Measurements from ENCODE around the gene FBXW7. TPM values are rescaled to one million over a fixed set of nuclear protein-coding genes. Genes with fewer than 3 reads are reported as not detected.

FBXW7 gene
- total RNA-seq, 4 donors from 2014 or later, result 72.2 to 105 (median 87.1) TPM

DNA sequence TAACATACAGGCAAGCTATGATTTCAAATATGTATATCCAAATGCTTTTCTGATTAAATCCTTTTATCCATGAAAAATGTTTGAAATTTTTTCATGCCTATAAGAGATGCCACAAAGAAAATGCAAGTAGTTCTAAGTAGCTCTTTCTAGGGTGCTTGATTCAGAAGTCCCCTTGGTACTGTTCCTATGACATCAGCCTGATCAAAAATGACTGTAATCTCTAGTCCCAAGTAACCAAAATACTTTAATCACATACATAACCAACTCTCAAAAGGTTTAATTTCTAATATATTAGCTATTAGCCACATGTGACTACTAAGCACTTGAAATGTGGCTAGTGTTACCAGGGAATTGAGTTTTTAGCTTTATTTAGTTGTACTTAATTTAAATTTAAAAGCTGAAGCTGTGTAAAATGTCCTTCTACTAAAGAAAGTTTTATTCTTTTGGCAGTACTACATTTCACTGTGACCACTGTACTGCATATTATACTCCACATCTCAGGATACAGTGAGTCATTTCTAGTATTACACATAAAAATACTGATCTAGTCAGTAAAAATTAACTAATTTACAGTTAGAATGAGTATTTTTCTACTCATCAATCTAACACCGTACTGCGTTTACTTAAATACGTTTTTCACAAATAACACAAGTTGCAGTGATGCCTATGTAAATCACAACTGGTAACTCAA is 33.9 kb downstream of the FBXW7 start:
- Histone ChIP-seq H3K9me3 (no peaks in the 10 kb centered on the region), H3K4me1 (no peaks in the 10 kb centered on the region), H3K27me3 (no peaks in the 10 kb centered on the region), H3K27ac (no peak overlapping the region), H3K4me3 (replicated peaks in 1 of 3) (no peak overlapping the region), H3K36me3 (no peaks in the 10 kb centered on the region)
- no peak for DNase-seq
- WGBS, 2 donors, result 96% methylated on average over 3 of the region's 3 CpGs
- intact Hi-C loops (cut with DNase I), result loop anchor here (5.0 kb wide), 1 partner anchor 135 kb away; no protein-coding TSS in a partner anchor
- TF ChIP-seq, protein P1, sequence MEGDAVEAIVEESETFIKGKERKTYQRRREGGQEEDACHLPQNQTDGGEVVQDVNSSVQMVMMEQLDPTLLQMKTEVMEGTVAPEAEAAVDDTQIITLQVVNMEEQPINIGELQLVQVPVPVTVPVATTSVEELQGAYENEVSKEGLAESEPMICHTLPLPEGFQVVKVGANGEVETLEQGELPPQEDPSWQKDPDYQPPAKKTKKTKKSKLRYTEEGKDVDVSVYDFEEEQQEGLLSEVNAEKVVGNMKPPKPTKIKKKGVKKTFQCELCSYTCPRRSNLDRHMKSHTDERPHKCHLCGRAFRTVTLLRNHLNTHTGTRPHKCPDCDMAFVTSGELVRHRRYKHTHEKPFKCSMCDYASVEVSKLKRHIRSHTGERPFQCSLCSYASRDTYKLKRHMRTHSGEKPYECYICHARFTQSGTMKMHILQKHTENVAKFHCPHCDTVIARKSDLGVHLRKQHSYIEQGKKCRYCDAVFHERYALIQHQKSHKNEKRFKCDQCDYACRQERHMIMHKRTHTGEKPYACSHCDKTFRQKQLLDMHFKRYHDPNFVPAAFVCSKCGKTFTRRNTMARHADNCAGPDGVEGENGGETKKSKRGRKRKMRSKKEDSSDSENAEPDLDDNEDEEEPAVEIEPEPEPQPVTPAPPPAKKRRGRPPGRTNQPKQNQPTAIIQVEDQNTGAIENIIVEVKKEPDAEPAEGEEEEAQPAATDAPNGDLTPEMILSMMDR (IDR thresholded peaks at IDR 0.05), result no peak
- no peak for TF ChIP-seq POLR2A (IDR thresholded peaks at IDR 0.05)

DNA sequence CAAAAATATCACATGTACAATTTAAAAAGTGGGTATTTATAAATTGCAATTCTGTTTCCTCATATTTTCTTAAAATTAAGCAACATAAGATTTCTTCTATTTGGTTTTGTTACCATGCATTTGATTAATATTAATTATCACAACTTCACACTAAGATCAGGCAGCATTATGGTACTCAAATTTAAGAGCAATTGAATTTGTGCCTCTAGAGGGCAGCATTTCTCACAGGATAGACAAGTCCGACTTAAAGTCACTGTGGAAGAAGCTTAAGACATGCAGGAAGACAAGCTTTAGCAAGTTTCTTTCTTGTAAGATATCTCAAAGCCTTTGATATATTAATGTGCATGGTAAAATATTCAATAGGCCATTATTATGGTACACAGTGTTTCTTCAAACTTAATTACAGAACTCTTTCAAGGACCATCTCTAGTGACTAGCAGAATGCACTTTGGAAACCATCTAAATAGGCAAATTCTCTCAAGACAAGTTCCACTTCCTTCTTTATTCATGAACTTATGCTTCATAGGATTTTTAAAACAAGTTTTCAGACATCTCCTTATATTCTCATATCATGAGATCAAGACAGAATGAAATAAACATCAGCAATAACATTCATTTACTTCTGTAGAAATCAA is 35.0 kb downstream of the FBXW7 start:
- TF ChIP-seq, protein P1 (IDR thresholded peaks at IDR 0.05), result peak; percentile 54 to 80 (median 67)
- no peak for TF ChIP-seq POLR2A (IDR thresholded peaks at IDR 0.05)
- H3K4me1 ChIP-seq, result no peaks in the 10 kb centered on the region
- H3K36me3 ChIP-seq, result no peaks in the 10 kb centered on the region
- DNase-seq, result peak; percentile 20 to 33
- intact Hi-C loops (cut with DNase I), result loop anchor here (5.0 kb wide), 1 partner anchor 136 kb away; no protein-coding TSS in a partner anchor
- H3K4me3 ChIP-seq (replicated peaks in 1 of 3), result no peak overlapping the region
- H3K27ac ChIP-seq, result no peak overlapping the region
- no peaks in the 10 kb centered on the region for H3K9me3 ChIP-seq
- WGBS, 2 donors, result 0 to 3% methylated on average over 1 of the region's 1 CpG
- H3K27me3 ChIP-seq, result no peaks in the 10 kb centered on the region

DNA sequence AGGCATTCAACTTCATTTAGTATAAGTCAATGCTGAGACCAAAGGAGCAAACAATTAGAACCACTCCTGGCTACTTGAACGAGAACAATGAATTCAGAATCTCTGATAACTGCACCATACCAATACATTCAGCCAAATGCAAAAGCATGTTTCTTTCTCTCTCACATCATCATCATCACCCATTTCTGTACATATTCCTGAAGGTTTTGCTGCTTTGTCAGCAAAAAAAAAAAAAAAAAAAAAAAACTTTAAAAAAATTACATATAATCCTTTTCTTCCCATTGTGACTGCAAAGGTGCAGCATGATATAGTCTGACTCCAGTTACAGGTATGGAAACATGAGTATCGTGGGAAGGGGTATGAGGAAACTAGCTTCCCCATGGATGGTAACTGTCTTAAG is 35.6 kb downstream of the FBXW7 start:
- Histone ChIP-seq H3K4me1 (no peaks in the 10 kb centered on the region), H3K36me3 (no peaks in the 10 kb centered on the region), H3K9me3 (no peaks in the 10 kb centered on the region), H3K27ac (no peak overlapping the region), H3K4me3 (replicated peaks in 1 of 3) (no peak overlapping the region), H3K27me3 (no peaks in the 10 kb centered on the region)
- TF ChIP-seq, protein P1 (IDR thresholded peaks at IDR 0.05), result no peak
- no peak for TF ChIP-seq POLR2A (IDR thresholded peaks at IDR 0.05)
- DNase-seq, result no peak
- intact Hi-C loops (cut with DNase I), result loop anchor here (5.0 kb wide), 1 partner anchor 137 kb away; no protein-coding TSS in a partner anchor
- WGBS, 2 donors, result 84 to 85% methylated on average over 2 of the region's 2 CpGs

DNA sequence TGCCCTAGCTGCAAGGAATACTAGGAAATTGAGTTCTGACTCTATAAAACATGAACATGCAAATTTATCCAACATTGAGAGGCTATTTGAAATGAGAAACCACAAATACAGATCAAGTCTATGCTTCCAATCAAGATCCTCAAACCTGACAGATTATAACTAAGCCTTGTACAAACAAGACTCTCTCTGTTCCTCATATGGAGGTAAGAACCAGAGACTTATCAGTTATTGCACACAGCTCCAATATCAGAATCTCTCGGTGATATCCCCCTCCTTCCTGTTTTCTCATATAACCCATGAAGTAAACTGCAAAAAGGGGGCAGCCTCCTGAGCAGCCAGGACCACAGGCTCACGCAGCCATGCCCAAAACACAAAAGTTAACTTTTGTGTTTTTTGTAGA is 36.5 kb downstream of the FBXW7 start:
- no peaks in the 10 kb centered on the region for H3K27me3 ChIP-seq
- H3K36me3 ChIP-seq, result no peaks in the 10 kb centered on the region
- no peak overlapping the region for H3K4me3 ChIP-seq (replicated peaks in 1 of 3)
- intact Hi-C loops (cut with DNase I), result no loop called here
- no peak for TF ChIP-seq POLR2A (IDR thresholded peaks at IDR 0.05)
- WGBS, 2 donors, result 90 to 93% methylated on average over 2 of the region's 2 CpGs
- no peak for DNase-seq
- H3K9me3 ChIP-seq, result no peaks in the 10 kb centered on the region
- no peaks in the 10 kb centered on the region for H3K4me1 ChIP-seq
- H3K27ac ChIP-seq, result no peak overlapping the region

DNA sequence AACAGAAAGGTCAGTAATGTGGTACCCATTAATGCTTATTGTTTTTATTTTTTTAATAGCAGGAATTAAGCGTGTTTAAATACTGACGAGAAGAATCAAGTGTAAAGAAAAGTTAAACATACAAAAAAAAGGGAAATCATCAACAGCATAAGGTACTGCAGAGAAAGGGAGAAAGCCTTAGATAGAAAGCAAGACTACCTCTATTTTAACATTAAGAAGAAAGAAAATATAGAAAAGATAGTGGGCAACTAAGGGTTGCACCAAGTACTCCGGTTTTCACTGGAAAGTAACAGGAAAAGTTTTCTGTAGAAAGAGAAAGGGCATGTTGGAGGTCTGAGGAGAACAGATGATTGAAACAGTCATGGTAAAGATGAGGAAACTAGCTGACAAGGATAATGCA is 41.9 kb downstream of the FBXW7 start:
- H3K4me3 ChIP-seq (replicated peaks in 1 of 3), result no peak overlapping the region
- no peak overlapping the region for H3K27ac ChIP-seq
- H3K9me3 ChIP-seq, result no peaks in the 10 kb centered on the region
- no peaks in the 10 kb centered on the region for H3K4me1 ChIP-seq
- no peak for TF ChIP-seq POLR2A (IDR thresholded peaks at IDR 0.05)
- TF ChIP-seq, protein P1 (IDR thresholded peaks at IDR 0.05), result no peak
- intact Hi-C loops (cut with DNase I), result no loop called here
- no peak for DNase-seq
- no peaks in the 10 kb centered on the region for H3K36me3 ChIP-seq
- no peaks in the 10 kb centered on the region for H3K27me3 ChIP-seq
- WGBS, 2 donors, result 95 to 96% methylated on average over 3 of the region's 3 CpGs

Data from thyroid gland (tissue), 4 donors.